GM18858 (cell line): ENCODE data around the gene MGLL.

Experiments
- ATAC-seq: cut with Tn5 transposase; IDR thresholded peaks from one replicate; pipeline ENCODE4 v1.9.1; 2021; ENCODE audit not compliant: unreplicated experiment

Gene MGLL

GRCh38 chr3:127760361-127760760 lies 62.0 kb downstream of the MGLL start:
- ATAC-seq: no peak

- ATAC-seq: no peak
Observed at GRCh38 chr3:127759826-127760225, 62.5 kb downstream of the MGLL start.

DNA sequence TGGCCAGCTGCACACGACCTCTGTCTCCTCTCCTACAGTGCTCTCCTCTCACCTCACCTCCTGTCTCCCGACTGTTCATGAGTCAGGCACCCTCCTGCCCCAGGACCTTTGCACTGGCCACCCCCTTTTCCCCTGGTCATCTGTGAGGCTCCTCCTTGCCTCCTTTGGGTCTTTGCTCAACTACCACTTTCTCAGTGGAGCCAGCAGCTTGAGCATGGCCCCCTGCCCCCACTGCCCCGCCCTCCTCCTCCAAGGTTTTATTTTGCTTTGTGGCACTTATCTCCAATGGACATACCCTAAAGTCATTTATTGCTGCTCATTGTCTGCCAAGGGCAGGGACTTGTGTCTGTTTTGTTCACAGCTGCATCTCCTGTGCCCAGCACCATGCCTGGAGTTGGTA lies 64.3 kb downstream of the MGLL start:
- ATAC-seq: no peak

- no peak for ATAC-seq
Observed at GRCh38 chr3:127755305-127755681, 67.0 kb downstream of the MGLL start.

DNA sequence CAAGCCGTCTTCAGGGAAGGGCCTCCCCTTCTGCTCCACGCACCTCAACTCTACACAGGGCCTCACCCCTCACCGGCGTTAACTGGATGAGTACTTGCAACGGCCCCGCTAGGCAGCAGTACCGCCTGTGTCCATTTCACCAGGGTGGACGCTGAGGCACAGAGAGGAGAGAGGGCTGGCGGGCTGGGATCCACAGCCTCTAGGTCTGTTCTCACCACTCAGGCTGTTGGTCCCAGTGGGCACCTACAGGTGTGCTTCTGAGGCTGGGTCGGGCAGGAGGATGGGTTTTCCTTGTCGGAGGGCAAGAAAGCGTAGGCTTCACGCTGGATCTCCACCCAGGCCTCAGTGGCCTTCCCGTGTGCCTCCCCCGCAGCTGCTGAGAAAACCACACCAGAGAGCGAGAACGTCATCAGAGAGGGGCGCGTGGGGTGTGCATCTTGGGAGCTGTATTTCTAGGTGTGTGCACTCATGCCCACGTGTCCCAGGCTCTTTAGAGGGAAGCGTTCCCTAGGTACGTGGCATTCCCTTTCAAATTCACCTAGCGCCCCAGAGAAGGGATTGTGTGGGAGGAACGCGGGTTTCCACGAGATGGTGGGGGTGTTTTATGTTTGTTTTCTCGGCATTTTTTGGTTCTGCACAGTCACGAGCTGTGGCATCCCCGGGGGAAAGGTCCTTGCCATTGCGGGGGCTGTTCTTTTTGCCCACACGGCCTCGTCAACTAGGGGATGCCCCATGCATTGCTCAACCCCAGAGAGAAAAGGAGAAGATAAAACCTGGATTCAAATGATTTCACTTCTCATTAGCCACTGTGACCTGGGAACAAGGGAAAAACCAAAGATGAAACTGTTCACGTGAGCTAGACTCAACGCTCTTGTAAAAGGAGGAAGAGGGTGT lies 67.7 kb downstream of the MGLL start:
- no peak for ATAC-seq

GRCh38 chr3:127753898-127754410 lies 68.4 kb downstream of the MGLL start:
- no peak for ATAC-seq

DNA sequence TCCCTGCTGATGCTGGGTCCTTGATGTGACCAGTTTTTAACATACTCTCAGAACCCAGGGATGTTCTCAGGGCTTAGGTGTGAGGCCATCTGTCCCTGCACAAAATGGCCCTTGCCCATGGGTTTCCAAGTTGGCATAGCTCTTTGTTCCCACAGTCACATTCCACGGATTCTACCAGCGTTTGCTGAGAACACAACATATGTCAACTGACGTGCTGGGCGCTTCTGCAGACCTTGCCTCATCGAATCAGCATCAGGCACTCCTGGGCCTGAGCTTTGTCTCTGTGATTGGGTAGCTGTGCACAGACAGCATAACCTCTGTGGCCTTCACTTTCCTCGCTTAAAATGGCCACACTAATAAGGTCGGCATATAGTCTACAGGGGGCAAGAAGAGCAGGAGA lies 69.0 kb downstream of the MGLL start:
- ATAC-seq: no peak

DNA sequence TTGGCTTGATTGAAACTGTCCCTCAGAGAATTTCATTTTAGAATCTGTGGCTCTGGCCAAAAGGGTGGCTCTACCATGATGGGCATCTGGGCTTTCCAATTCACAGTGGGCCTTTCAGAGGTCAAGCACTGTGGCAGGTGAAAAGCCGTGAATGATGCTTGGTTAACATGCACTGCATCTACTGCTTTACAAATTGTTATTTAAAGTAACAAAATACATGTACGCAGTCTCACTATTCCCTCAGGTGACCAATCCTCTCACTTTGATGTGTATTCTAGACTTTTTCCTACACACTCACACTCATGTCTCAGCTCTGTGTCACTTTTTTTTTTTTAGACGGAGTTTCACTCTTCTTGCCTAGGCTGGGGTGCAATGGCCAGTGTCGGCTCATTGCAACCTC lies 70.5 kb downstream of the MGLL start:
- ATAC-seq: no peak

- no peak for ATAC-seq
Observed at GRCh38 chr3:127751163-127751621, 71.1 kb downstream of the MGLL start.

GRCh38 chr3:127750226-127751031 lies 71.9 kb downstream of the MGLL start:
- ATAC-seq: no peak

- ATAC-seq: no peak
Observed at GRCh38 chr3:127749787-127750225, 72.5 kb downstream of the MGLL start.

GRCh38 chr3:127749361-127749760 lies 73.0 kb downstream of the MGLL start:
- no peak for ATAC-seq

- ATAC-seq: no peak
Observed at GRCh38 chr3:127748754-127749327, 73.5 kb downstream of the MGLL start.

DNA sequence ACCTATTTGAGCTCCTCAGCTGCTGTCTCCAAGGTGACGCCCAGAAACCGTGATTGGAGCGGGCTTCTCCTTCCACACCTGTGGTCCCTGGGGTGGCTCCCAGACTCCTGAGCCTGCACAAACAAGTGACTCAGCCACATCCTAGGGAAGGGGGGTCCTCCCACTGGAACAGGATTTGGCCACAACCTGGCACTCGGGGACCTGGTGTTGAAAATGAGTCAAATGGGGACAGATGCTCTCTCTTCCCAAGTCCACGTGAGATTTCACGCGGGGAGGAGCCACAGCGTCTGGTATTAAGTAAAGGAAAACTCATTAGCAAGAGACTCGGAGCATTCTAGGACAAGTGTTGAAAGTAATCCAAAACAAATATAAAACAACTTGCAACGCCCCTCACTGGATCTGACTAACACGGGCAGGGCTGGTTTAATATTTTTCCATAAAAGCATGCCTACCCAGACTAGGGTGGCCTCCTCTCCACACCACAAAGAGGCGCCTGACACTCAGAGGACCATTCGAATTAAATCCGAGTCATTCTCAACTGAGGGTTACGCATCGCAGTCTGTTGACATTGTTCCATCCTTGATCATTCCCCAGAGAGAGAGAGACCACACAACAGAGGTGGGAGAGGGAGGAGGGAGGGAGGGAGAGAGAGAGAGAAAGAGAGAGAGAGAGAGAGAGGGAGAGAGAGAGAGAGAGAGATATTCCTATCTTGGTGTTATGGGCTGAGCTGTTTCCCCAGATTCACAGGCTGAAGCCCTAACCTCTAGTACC lies 74.4 kb downstream of the MGLL start:
- no peak for ATAC-seq

GRCh38 chr3:127747066-127747465 lies 75.2 kb downstream of the MGLL start:
- ATAC-seq: no peak

DNA sequence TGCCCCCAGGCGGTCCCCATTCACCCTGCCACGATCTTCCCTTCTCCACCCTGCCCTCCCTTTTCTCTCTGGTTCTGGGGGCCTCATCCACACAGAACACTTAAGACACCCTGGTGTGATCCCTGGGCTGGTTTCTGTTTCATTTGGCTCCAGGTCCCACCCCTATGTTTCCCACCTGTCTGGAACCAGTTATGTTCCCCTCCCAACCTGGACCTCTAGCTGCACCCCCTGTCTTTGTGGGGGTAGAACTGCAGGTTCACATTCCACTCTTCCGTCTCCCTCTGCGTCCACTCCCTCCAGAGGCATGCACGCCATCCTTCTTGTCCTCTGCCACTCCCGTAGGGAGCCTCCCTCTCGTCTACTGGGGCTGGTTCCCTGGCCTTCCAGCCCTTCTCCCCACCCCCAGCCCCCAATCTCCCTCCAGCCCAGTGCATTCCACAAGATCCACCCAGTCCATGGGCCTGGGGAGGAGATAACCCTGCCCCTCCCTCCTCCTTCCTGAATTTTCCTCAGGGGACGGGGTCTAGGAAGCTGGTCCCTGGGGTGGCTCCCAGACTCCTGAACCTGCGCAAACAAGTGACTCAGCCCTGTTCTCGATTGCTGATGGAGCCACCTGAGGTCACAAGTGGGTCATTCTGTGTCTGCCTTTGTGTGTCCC lies 75.8 kb downstream of the MGLL start:
- no peak for ATAC-seq

- no peak for ATAC-seq
Observed at GRCh38 chr3:127745656-127746399, 76.5 kb downstream of the MGLL start.

- no peak for ATAC-seq
Observed at GRCh38 chr3:127744875-127745274, 77.4 kb downstream of the MGLL start.

DNA sequence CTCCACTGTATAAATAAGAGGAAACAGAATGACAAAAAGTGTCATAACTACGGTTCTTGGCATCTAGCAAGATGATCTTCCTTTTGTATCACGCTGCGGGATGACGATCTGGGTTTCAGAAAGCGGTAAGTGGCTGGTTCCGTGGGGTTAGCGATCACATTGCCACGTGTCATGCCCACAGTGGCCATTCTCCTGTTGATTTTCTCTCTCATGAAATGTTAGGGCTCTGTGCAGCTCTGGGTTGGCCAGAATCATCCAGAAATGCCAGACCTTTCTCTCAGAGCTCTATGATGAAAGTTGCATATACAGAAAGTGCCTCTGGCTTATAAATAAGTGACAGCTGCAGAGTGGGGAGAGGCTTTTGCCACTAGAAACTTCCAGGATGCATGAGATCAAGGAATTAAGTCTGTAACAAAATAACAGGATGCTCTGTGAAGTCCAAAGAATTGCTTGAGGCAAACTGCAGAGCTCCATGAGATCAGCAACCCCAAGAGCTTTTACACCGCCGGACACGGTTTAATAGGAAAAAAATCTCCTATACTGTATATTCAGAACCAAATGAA lies 78.0 kb downstream of the MGLL start:
- ATAC-seq: no peak
